Ishikawa (cell line): ENCODE measurements around the gene CHST6.

Source experiments
- EGR1 ChIP-seq: IDR thresholded peaks from 2 replicates; pipeline ENCODE4 v1.6.1; 2012
- EP300 ChIP-seq: IDR thresholded peaks from 2 replicates; pipeline ENCODE4 v1.6.1; 2012; ENCODE audit warnings: borderline replicate concordance
- FOXM1 ChIP-seq: IDR thresholded peaks from 2 replicates; pipeline ENCODE4 v1.6.1; 2012; ENCODE audit warnings: low read depth, borderline replicate concordance
- MAX ChIP-seq: IDR thresholded peaks from 2 replicates; pipeline ENCODE4 v1.6.1; 2012
- RAD21 ChIP-seq: IDR thresholded peaks from 2 replicates; pipeline ENCODE4 v1.6.1; 2012; ENCODE audit warnings: low read depth
- TAF1 ChIP-seq: IDR thresholded peaks from 2 replicates; pipeline ENCODE4 v1.6.1; 2012; ENCODE audit warnings: low read depth, mild to moderate bottlenecking
- TEAD4 ChIP-seq: IDR thresholded peaks from 2 replicates; pipeline ENCODE4 v1.6.1; 2012

GRCh38 chr16:75535211-75535843 is 40.1 kb upstream of the CHST6 start:
- TF ChIP-seq EP300 (no peak), EGR1 (no peak), TAF1 (no peak), MAX (no peak), FOXM1 (no peak), TEAD4 (no peak), RAD21 (no peak)
